NCI-H226 (cell line): ENCODE results near the gene FIGN.

Source experiments
- DNase-seq: peaks from one replicate; pipeline ENCODE4 v3.0.0-alpha.2; 2015

FIGN gene

GRCh38 chr2:163553601-163554000, 182.2 kb downstream of the FIGN start:
- no peak for DNase-seq

GRCh38 chr2:163552758-163553157, 183.1 kb downstream of the FIGN start:
- DNase-seq = no peak

- DNase-seq = no peak
Measured at GRCh38 chr2:163551616-163552373, 184.0 kb downstream of the FIGN start.

GRCh38 chr2:163548970-163549369, 186.8 kb downstream of the FIGN start:
- no peak for DNase-seq
